Putamen (tissue), 1 donor: Measurements from ENCODE around the gene TRAF2.
"Not testable (repeated sequence)": the region's sequence is repeated elsewhere in the genome, so short reads cannot be mapped to it uniquely, and the experiment has no call there.

Experiments
- DNase-seq: peaks from one replicate; pipeline ENCODE4 v3.0.0-alpha.2; 2016; ENCODE audit warnings: low spot score

TRAF2 gene

GRCh38 chr9:136857581-136858412, 28.5 kb upstream of the TRAF2 start:
- no peak for DNase-seq

GRCh38 chr9:136858452-136858843, 27.9 kb upstream of the TRAF2 start:
- DNase-seq, result no peak

DNA sequence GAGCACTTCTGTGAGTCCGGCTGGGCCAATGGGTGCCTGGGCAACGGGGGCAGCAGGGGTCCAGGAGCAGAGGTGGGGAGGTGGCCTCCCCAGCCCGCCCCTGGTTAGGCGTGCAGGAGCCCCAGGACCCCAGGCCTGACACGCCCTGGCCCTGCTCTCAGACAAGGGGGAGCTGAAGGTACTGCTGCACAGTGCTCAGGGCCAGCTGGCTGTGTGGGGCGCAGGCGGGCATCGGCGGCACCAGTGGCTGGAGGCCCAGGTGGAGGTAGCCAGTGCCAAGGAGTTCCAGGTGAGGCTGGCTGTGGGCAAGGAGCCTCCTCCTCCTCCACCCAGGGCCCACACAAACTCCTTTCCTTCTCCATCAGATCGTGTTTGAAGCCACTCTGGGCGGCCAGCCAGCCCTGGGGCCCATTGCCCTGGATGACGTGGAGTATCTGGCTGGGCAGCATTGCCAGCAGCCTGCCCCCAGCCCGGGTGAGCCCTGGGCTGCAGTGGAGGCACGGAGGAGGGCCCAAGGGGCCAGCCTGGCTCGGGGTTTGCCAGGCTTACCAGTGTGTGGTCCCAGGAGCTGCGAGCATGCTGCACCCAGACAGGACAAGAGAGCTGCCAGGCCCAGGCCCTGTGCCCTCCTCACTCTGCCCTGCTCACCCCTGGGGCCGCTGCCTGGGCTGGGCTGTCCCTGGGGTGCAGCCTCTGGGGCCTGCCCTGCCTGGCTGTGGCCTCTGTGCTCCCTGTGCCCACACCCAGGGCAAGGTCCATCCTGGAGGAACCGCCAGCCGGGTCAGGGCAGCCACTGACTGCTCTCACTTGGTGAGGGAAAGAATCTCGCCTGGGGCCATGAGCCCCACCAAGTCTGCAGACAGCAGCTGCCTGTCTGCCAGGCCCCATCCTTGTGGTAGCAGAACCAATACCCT, 27.2 kb upstream of the TRAF2 start:
- no peak for DNase-seq

GRCh38 chr9:136860529-136860928, 25.8 kb upstream of the TRAF2 start:
- no peak for DNase-seq

- no peak for DNase-seq
These were observed 25.1 kb upstream of the TRAF2 start for GRCh38 chr9:136860933-136861873.

- DNase-seq, result no peak
These were observed 24.4 kb upstream of the TRAF2 start for GRCh38 chr9:136861874-136862457.

- no peak for DNase-seq
These were observed 23.3 kb upstream of the TRAF2 start for GRCh38 chr9:136862849-136863622.

GRCh38 chr9:136863623-136864273, 22.6 kb upstream of the TRAF2 start:
- DNase-seq, result no peak

DNA sequence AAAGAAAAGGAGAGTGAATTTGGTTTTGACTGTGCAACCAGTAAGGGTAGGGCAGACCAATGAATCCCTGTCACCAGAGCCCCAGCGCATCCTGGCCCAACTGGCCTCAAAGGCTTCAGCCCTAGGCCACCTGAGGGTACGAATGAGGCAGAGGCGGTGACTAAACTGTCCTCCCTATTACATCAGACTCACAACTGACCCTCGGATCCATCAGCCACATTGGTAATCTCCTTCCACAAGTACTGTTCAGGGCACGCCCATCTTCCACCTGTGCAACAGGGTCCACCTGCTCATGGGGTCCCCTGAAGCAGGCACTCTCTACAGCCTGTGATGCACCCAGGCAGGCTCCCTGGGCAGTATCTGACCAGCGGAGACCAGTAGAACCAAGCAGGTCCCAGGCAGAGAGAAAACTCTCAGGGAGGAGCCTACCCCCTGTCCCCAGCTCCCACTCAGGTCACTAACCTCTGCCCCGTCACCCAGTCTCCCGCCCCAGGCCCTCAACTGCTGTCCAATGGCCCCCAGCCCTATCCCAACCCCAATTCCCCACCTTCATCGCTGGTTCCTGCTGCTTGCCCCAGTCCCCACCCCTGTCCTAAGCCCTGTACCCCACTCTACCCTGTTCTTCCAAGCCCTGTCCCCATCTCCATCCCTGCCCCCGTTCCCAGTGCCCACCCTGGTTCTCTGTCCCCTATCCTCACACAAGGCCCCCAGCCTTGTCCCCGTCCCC, 21.1 kb upstream of the TRAF2 start:
- no peak for DNase-seq

- DNase-seq, result no peak
These were observed 20.6 kb upstream of the TRAF2 start for GRCh38 chr9:136865768-136866103.

- DNase-seq, result not testable (repeated sequence)
These were observed 19.4 kb upstream of the TRAF2 start for GRCh38 chr9:136866898-136867421.

DNA sequence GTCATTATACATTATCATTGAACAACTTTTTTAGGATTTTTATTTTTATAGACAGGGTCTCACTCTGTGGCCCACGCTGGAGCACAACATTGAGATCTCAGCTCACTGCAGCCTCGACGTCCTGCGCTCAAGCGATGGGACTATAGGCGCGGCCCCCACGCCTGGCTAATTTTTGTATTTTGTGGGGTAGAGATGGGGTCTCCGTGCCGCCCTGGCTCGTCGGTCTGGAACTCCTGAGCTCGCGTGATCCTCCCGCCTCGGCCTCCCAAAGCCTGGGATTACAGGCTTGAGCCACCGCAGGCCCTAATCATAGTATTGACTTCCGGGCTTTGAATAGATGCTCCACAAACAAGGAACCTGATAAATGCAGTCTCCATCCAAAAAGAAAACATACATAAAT, 18.8 kb upstream of the TRAF2 start:
- no peak for DNase-seq

GRCh38 chr9:136867917-136868316, 18.4 kb upstream of the TRAF2 start:
- DNase-seq, result no peak

GRCh38 chr9:136868644-136869043, 17.7 kb upstream of the TRAF2 start:
- no peak for DNase-seq

- not testable (repeated sequence) for DNase-seq
These were observed 16.7 kb upstream of the TRAF2 start for GRCh38 chr9:136869611-136870010.

GRCh38 chr9:136875155-136875554, 11.2 kb upstream of the TRAF2 start:
- no peak for DNase-seq

DNA sequence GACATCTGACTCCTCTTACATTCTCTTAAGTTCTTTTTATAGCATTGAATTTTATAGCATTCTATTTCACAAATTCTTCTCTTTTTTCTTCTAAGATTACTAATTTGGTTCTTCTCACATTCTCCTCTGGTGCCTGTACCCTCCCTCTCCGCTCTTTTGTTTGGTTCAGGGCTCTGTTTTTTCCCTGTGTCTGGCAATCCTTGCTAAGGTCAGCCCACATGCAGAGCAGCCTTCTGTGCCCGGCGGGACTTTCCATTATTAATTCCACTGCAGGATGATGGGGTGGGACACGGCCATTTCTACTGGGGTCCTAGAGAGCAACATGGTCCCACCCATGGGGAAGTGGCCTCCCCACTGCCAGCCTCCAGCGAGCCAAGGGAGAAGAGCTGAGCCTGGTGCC, 9.8 kb upstream of the TRAF2 start:
- no peak for DNase-seq

GRCh38 chr9:136880651-136881050, 5.7 kb upstream of the TRAF2 start:
- no peak for DNase-seq

GRCh38 chr9:136881691-136882108, 4.6 kb upstream of the TRAF2 start:
- DNase-seq, result no peak
